Measurements from ENCODE around the gene SLC6A20.

Gene SLC6A20

GRCh38 chr3:45807681-45808540 is 11.6 kb upstream of the SLC6A20 start:
- no peak overlapping the region for H2BK12ac ChIP-seq (ENCODE audit: low read length in 2 of 2)
- H3K79me1 ChIP-seq (replicated peaks; ENCODE audit: low read length, poor library complexity, severe bottlenecking): no peaks in the 10 kb centered on the region
- H2BK5ac ChIP-seq (ENCODE audit: low read depth, low read length, poor library complexity, severe bottlenecking): no peak overlapping the region
- H3K14ac ChIP-seq (ENCODE audit: low read length in 2 of 2): no peak overlapping the region
- no peak overlapping the region for H2BK120ac ChIP-seq (ENCODE audit: low read depth, low read length)
- H3K4me1 ChIP-seq (ENCODE audit: control insufficient read depth, insufficient read depth, low read depth, low read length): no peaks in the 10 kb centered on the region
- H3K27me3 ChIP-seq (ENCODE audit: control insufficient read depth in 1 of 2, insufficient read depth in 1 of 2, low read length in 2 of 2): no peaks in the 10 kb centered on the region
- H3K27ac ChIP-seq (ENCODE audit: low read length, poor library complexity, severe bottlenecking): no peak overlapping the region
- H2BK15ac ChIP-seq (ENCODE audit: low read depth, poor library complexity, severe bottlenecking): peak overlapping the region; percentile 19
- no peak overlapping the region for H3K4me2 ChIP-seq (ENCODE audit: low read length, poor library complexity, severe bottlenecking)
- H2AFZ ChIP-seq (ENCODE audit: low read depth, low read length): no peak overlapping the region
- no peaks in the 10 kb centered on the region for H3K36me3 ChIP-seq (ENCODE audit: control insufficient read depth in 1 of 2, insufficient read depth in 2 of 2, low read depth in 1 of 2, low read length in 2 of 2)
- no peak overlapping the region for H3K4me3 ChIP-seq (ENCODE audit: insufficient read depth in 1 of 2, low read depth in 1 of 2, low read length in 2 of 2)
- no peak overlapping the region for H4K91ac ChIP-seq (ENCODE audit: low read length)
- H3K4ac ChIP-seq (ENCODE audit: low read depth in 1 of 2, low read length in 2 of 2): no peak overlapping the region
- H2AK5ac ChIP-seq (ENCODE audit: low read length, severe bottlenecking): no peak overlapping the region
- DNase-seq: peak; percentile 17
- no peak overlapping the region for H3K9ac ChIP-seq (ENCODE audit: low read length)
- no peaks in the 10 kb centered on the region for H3K9me3 ChIP-seq (ENCODE audit: control insufficient read depth, low read length)
- 86% methylated on average over 10 of the region's 10 CpGs for whole genome bisulfite sequencing
- H3K23ac ChIP-seq (ENCODE audit: low read length in 2 of 2): no peak overlapping the region
- H4K8ac ChIP-seq (ENCODE audit: low read length): no peak overlapping the region
- H3K18ac ChIP-seq (ENCODE audit: low read depth in 1 of 2, low read length in 2 of 2): no peak overlapping the region

- H2BK5ac ChIP-seq (ENCODE audit: low read depth, low read length, poor library complexity, severe bottlenecking): no peak overlapping the region
- H4K91ac ChIP-seq (ENCODE audit: low read length): no peak overlapping the region
- H3K36me3 ChIP-seq (ENCODE audit: control insufficient read depth in 1 of 2, insufficient read depth in 2 of 2, low read depth in 1 of 2, low read length in 2 of 2): no peaks in the 10 kb centered on the region
- no peaks in the 10 kb centered on the region for H3K79me1 ChIP-seq (replicated peaks; ENCODE audit: low read length, poor library complexity, severe bottlenecking)
- H3K27ac ChIP-seq (ENCODE audit: low read length, poor library complexity, severe bottlenecking): no peak overlapping the region
- WGBS: 97% methylated on average over 3 of the region's 3 CpGs
- H3K18ac ChIP-seq (ENCODE audit: low read depth in 1 of 2, low read length in 2 of 2): no peak overlapping the region
- no peak for DNase-seq
- no peak overlapping the region for H2BK120ac ChIP-seq (ENCODE audit: low read depth, low read length)
- no peak overlapping the region for H3K23ac ChIP-seq (ENCODE audit: low read length in 2 of 2)
- no peaks in the 10 kb centered on the region for H3K9me3 ChIP-seq (ENCODE audit: control insufficient read depth, low read length)
- H2BK12ac ChIP-seq (ENCODE audit: low read length in 2 of 2): no peak overlapping the region
- no peaks in the 10 kb centered on the region for H3K27me3 ChIP-seq (ENCODE audit: control insufficient read depth in 1 of 2, insufficient read depth in 1 of 2, low read length in 2 of 2)
- H2AFZ ChIP-seq (ENCODE audit: low read depth, low read length): no peak overlapping the region
- H3K4ac ChIP-seq (ENCODE audit: low read depth in 1 of 2, low read length in 2 of 2): no peak overlapping the region
- H3K4me1 ChIP-seq (ENCODE audit: control insufficient read depth, insufficient read depth, low read depth, low read length): no peaks in the 10 kb centered on the region
- no peak overlapping the region for H4K8ac ChIP-seq (ENCODE audit: low read length)
- H3K4me3 ChIP-seq (ENCODE audit: insufficient read depth in 1 of 2, low read depth in 1 of 2, low read length in 2 of 2): no peak overlapping the region
- H3K9ac ChIP-seq (ENCODE audit: low read length): no peak overlapping the region
- no peak overlapping the region for H2BK15ac ChIP-seq (ENCODE audit: low read depth, poor library complexity, severe bottlenecking)
- H3K4me2 ChIP-seq (ENCODE audit: low read length, poor library complexity, severe bottlenecking): no peak overlapping the region
- no peak overlapping the region for H2AK5ac ChIP-seq (ENCODE audit: low read length, severe bottlenecking)
- no peak overlapping the region for H3K14ac ChIP-seq (ENCODE audit: low read length in 2 of 2)
Observed at GRCh38 chr3:45807133-45807532, 10.8 kb upstream of the SLC6A20 start.

GRCh38 chr3:45806072-45806471 is 9.7 kb upstream of the SLC6A20 start:
- H3K9me3 ChIP-seq (ENCODE audit: control insufficient read depth, low read length): no peaks in the 10 kb centered on the region
- no peaks in the 10 kb centered on the region for H3K27me3 ChIP-seq (ENCODE audit: control insufficient read depth in 1 of 2, insufficient read depth in 1 of 2, low read length in 2 of 2)
- no peak overlapping the region for H3K9ac ChIP-seq (ENCODE audit: low read length)
- no peaks in the 10 kb centered on the region for H3K4me1 ChIP-seq (ENCODE audit: control insufficient read depth, insufficient read depth, low read depth, low read length)
- H3K36me3 ChIP-seq (ENCODE audit: control insufficient read depth in 1 of 2, insufficient read depth in 2 of 2, low read depth in 1 of 2, low read length in 2 of 2): no peaks in the 10 kb centered on the region
- no peak overlapping the region for H4K8ac ChIP-seq (ENCODE audit: low read length)
- no peak overlapping the region for H3K4me3 ChIP-seq (ENCODE audit: insufficient read depth in 1 of 2, low read depth in 1 of 2, low read length in 2 of 2)
- H2BK120ac ChIP-seq (ENCODE audit: low read depth, low read length): no peak overlapping the region
- H3K18ac ChIP-seq (ENCODE audit: low read depth in 1 of 2, low read length in 2 of 2): no peak overlapping the region
- H2BK5ac ChIP-seq (ENCODE audit: low read depth, low read length, poor library complexity, severe bottlenecking): no peak overlapping the region
- H2AK5ac ChIP-seq (ENCODE audit: low read length, severe bottlenecking): no peak overlapping the region
- no peak overlapping the region for H3K4me2 ChIP-seq (ENCODE audit: low read length, poor library complexity, severe bottlenecking)
- no peak overlapping the region for H4K91ac ChIP-seq (ENCODE audit: low read length)
- DNase-seq: no peak
- no peak overlapping the region for H2BK12ac ChIP-seq (ENCODE audit: low read length in 2 of 2)
- no peak overlapping the region for H3K14ac ChIP-seq (ENCODE audit: low read length in 2 of 2)
- H3K23ac ChIP-seq (ENCODE audit: low read length in 2 of 2): no peak overlapping the region
- H3K4ac ChIP-seq (ENCODE audit: low read depth in 1 of 2, low read length in 2 of 2): no peak overlapping the region
- no peak overlapping the region for H2BK15ac ChIP-seq (ENCODE audit: low read depth, poor library complexity, severe bottlenecking)
- H3K27ac ChIP-seq (ENCODE audit: low read length, poor library complexity, severe bottlenecking): no peak overlapping the region
- H3K79me1 ChIP-seq (replicated peaks; ENCODE audit: low read length, poor library complexity, severe bottlenecking): no peaks in the 10 kb centered on the region
- H2AFZ ChIP-seq (ENCODE audit: low read depth, low read length): no peak overlapping the region
- 98% methylated on average over 2 of the region's 3 CpGs for WGBS

- H3K9ac ChIP-seq (ENCODE audit: low read length): no peak overlapping the region
- no peaks in the 10 kb centered on the region for H3K79me1 ChIP-seq (replicated peaks; ENCODE audit: low read length, poor library complexity, severe bottlenecking)
- H2BK5ac ChIP-seq (ENCODE audit: low read depth, low read length, poor library complexity, severe bottlenecking): no peak overlapping the region
- H2BK120ac ChIP-seq (ENCODE audit: low read depth, low read length): no peak overlapping the region
- no peaks in the 10 kb centered on the region for H3K36me3 ChIP-seq (ENCODE audit: control insufficient read depth in 1 of 2, insufficient read depth in 2 of 2, low read depth in 1 of 2, low read length in 2 of 2)
- H3K27ac ChIP-seq (ENCODE audit: low read length, poor library complexity, severe bottlenecking): no peak overlapping the region
- H3K18ac ChIP-seq (ENCODE audit: low read depth in 1 of 2, low read length in 2 of 2): no peak overlapping the region
- DNase-seq: no peak
- H2AFZ ChIP-seq (ENCODE audit: low read depth, low read length): no peak overlapping the region
- no peak overlapping the region for H3K14ac ChIP-seq (ENCODE audit: low read length in 2 of 2)
- no peak overlapping the region for H2BK12ac ChIP-seq (ENCODE audit: low read length in 2 of 2)
- no peaks in the 10 kb centered on the region for H3K4me1 ChIP-seq (ENCODE audit: control insufficient read depth, insufficient read depth, low read depth, low read length)
- no peaks in the 10 kb centered on the region for H3K9me3 ChIP-seq (ENCODE audit: control insufficient read depth, low read length)
- H3K27me3 ChIP-seq (ENCODE audit: control insufficient read depth in 1 of 2, insufficient read depth in 1 of 2, low read length in 2 of 2): peaks cover 8 to 18% of the 10 kb centered on the region in 2 experiments
- no peak overlapping the region for H4K91ac ChIP-seq (ENCODE audit: low read length)
- WGBS: 90% methylated on average over 5 of the region's 5 CpGs
- no peak overlapping the region for H4K8ac ChIP-seq (ENCODE audit: low read length)
- H3K4ac ChIP-seq (ENCODE audit: low read depth in 1 of 2, low read length in 2 of 2): no peak overlapping the region
- no peak overlapping the region for H3K23ac ChIP-seq (ENCODE audit: low read length in 2 of 2)
- H2BK15ac ChIP-seq (ENCODE audit: low read depth, poor library complexity, severe bottlenecking): no peak overlapping the region
- H3K4me2 ChIP-seq (ENCODE audit: low read length, poor library complexity, severe bottlenecking): no peak overlapping the region
- no peak overlapping the region for H3K4me3 ChIP-seq (ENCODE audit: insufficient read depth in 1 of 2, low read depth in 1 of 2, low read length in 2 of 2)
- no peak overlapping the region for H2AK5ac ChIP-seq (ENCODE audit: low read length, severe bottlenecking)
Observed at GRCh38 chr3:45803252-45803935, 7.1 kb upstream of the SLC6A20 start.

Data from mesenchymal stem cell (in vitro differentiated cells and primary cell).